HepG2 (cell line): ENCODE results near the gene REEP3. TPM values are rescaled to one million over a fixed set of nuclear protein-coding genes. Genes with fewer than 3 reads are reported as not detected.

Experiments used
- ATAC-seq: fragments of 200-7000 bp; cut with Tn5 transposase; 3 replicates; pipeline ENCODE4 v1.9.1; 2020; ENCODE audit warnings: mild to moderate bottlenecking, moderate library complexity
- BruUV-seq: library from RNA; stranded (reverse); fragments of 400-500 nt; replicated peaks from 2 replicates; lab custom pipeline; 2021; lab: Mats Ljungman, UMichigan
- CTCF ChIA-PET: fragments of 300-600 bp; formaldehyde crosslinking; extraction: SDS; loops from one replicate; lab custom pipeline; 2021; ENCODE audit warnings: low total read pairs, inconsistent platforms, low intra/inter-chr PET ratio; lab: Yijun Ruan, JAX
- POLR2A ChIA-PET: fragments of 350-600 bp; sonication (Branson Sonifier 250); formaldehyde crosslinking; loops from one replicate; lab custom pipeline; 2020; ENCODE audit warnings: antibody characterized with exemption, inconsistent platforms; lab: Yijun Ruan, JAX
- DNase-seq: peaks from one replicate; pipeline ENCODE4 v3.0.0-alpha.2; 2015; ENCODE audit warnings: low spot score
- FAIRE-seq: peaks from 3 replicates; lab custom pipeline; 2011; peaks lifted over from hg19 to GRCh38; lab: Jason Lieb, UNC
- H2AFZ ChIP-seq: one replicate; pipeline ENCODE4 v1.6.1; 2011; ENCODE audit warnings: low read length, inconsistent platforms
- H3K27ac ChIP-seq: fragments of 300-600 bp; 3 replicates; pipeline ENCODE4 v1.8.0; 2011; ENCODE audit warnings: mixed run types, mild to moderate bottlenecking, mixed read lengths, low read length, inconsistent platforms; ENCODE audit not compliant: insufficient read depth; ENCODE audit errors: extremely low read length
- H3K27me3 ChIP-seq, 2 experiments: fragments of 200-600 bp in 1 of 2; 2 replicates in 1 of 2; 3 replicates in 1 of 2; pipeline versions ENCODE4 v1.6.0 to v1.8.0; 2011; ENCODE audit warnings: low read length in 2 of 2, mild to moderate bottlenecking in 2 of 2, moderate library complexity in 2 of 2, inconsistent platforms in 1 of 2; ENCODE audit not compliant: insufficient read depth in 2 of 2, control insufficient read depth in 1 of 2
- H3K36me3 ChIP-seq, 2 experiments: fragments of 200-600 bp in 1 of 2; replicated peaks in 1 of 2; 2 replicates in 1 of 2; 3 replicates in 1 of 2; pipeline versions ENCODE4 v1.5.1 to v1.8.0; 2011; ENCODE audit warnings: low read length in 2 of 2, inconsistent platforms in 1 of 2; ENCODE audit not compliant: insufficient read depth in 2 of 2, control insufficient read depth in 1 of 2
- H3K4me1 ChIP-seq: 2 replicates; pipeline ENCODE4 v1.5.1; 2012; ENCODE audit warnings: low read length, inconsistent platforms; ENCODE audit not compliant: insufficient read depth
- H3K4me2 ChIP-seq: 2 replicates; pipeline ENCODE4 v1.6.0; 2011; ENCODE audit warnings: low read depth, low read length, inconsistent platforms
- H3K4me3 ChIP-seq, 3 experiments: fragments of 200-600 bp in 1 of 3; sonication (generic), shearing (Covaris generic) in 1 of 3; replicated peaks in 1 of 3; 2 replicates each; pipeline ENCODE4 v1.5.1; 2011 to 2016; ENCODE audit warnings: low read length in 3 of 3, inconsistent platforms in 2 of 3, low read depth in 2 of 3, mild to moderate bottlenecking in 2 of 3, control low read depth in 1 of 3, mixed read lengths in 1 of 3; ENCODE audit not compliant: insufficient read depth in 1 of 3
- H3K79me2 ChIP-seq: one replicate; pipeline ENCODE4 v1.6.1; 2011; ENCODE audit warnings: low read length, inconsistent platforms; ENCODE audit not compliant: insufficient read depth
- H3K9ac ChIP-seq: 2 replicates; pipeline ENCODE4 v1.6.0; 2011; ENCODE audit warnings: mild to moderate bottlenecking, low read depth, low read length, inconsistent platforms; ENCODE audit not compliant: insufficient read depth
- H3K9me3 ChIP-seq: 2 replicates; pipeline ENCODE4 v1.5.1; 2012; ENCODE audit warnings: mild to moderate bottlenecking, low read length
- H4K20me1 ChIP-seq: 2 replicates; pipeline ENCODE4 v1.6.0; 2011; ENCODE audit warnings: inconsistent platforms, mild to moderate bottlenecking, low read length, moderate library complexity; ENCODE audit not compliant: insufficient read depth
- AHR ChIP-seq: IDR thresholded peaks from 2 replicates; pipeline ENCODE4 v1.6.1; 2018; ENCODE audit warnings: missing genetic modification reagents, missing compliant biosample characterization
- CSRNP1 ChIP-seq: sonication (generic); formaldehyde crosslinking; IDR thresholded peaks from 2 replicates; pipeline ENCODE4 v1.8.1; 2023; ENCODE audit warnings: mild to moderate bottlenecking, missing genetic modification reagents
- RFX3 ChIP-seq: IDR thresholded peaks from 2 replicates; pipeline ENCODE4 v1.6.1; 2016; ENCODE audit warnings: missing biosample characterization, missing genetic modification reagents
- TFAP4 ChIP-seq: sonication (generic); IDR thresholded peaks from 2 replicates; pipeline ENCODE4 v1.6.1; 2016; ENCODE audit warnings: low read depth, borderline replicate concordance
- XBP1 ChIP-seq: sonication (generic); formaldehyde crosslinking; IDR thresholded peaks from 2 replicates; pipeline ENCODE4 v1.5.0; 2020; ENCODE audit warnings: missing genetic modification reagents
- ZEB1 ChIP-seq: IDR thresholded peaks from 2 replicates; pipeline ENCODE4 v1.6.1; 2012; ENCODE audit warnings: mild to moderate bottlenecking, low read depth, inconsistent platforms; ENCODE audit not compliant: insufficient replicate concordance
- ZNF720 ChIP-seq: sonication (generic); formaldehyde crosslinking; IDR thresholded peaks from 2 replicates; pipeline ENCODE4 v1.4.0; 2020; ENCODE audit warnings: missing genetic modification reagents
- WGBS: methylation state at CpG from one replicate; pipeline ENCODE4 v1.1.6; 2017; ENCODE audit warnings: low lambda C conversion rate; 5-methylcytosine and 5-hydroxymethylcytosine counted together
- in situ Hi-C: cut with HindIII; loops from 2 replicates; pipeline ENCODE4 v1.10.0; 2017; ENCODE audit warnings: low pct_unique_long_range_greater_than_20kb; ENCODE audit not compliant: extremely low pct_ligation_motif_present
- intact Hi-C: fragments of 100-400 bp; cut with micrococcal nuclease; formaldehyde crosslinking; loops from one replicate; pipeline ENCODE4 v1.10.0; 2022; ENCODE audit not compliant: unreplicated experiment
- polyA plus RNA-seq, 8 experiments: library from polyadenylated mRNA; depleted of rRNA in 3 of 8; stranded (reverse) in 7 of 8; unstranded in 1 of 8; fragments of >200 nt; fragmentation: Illumina TruSeq in 4 of 8; extraction: Trizol in 4 of 8; gene quantifications; 2 replicates each; pipeline versions ENCODE4 v1.2.1 to v1.2.3, GENCODE V29; 2011 to 2016; ENCODE audit warnings: low read depth in 4 of 8, missing spikeins in 1 of 8, mixed read lengths in 1 of 8; ENCODE audit not compliant: insufficient read depth in 1 of 8
- total RNA-seq, 5 experiments: library from RNA; depleted of rRNA; stranded (reverse); fragments of >200 nt; fragmentation: Illumina TruSeq; extraction: Trizol; gene quantifications; 2 replicates each; pipeline ENCODE4 v1.2.3, GENCODE V29; 2016; ENCODE audit warnings: low read depth in 1 of 5
- TF ChIP-seq, protein P1 (sequence below): sonication (generic); formaldehyde crosslinking; IDR thresholded peaks from 2 replicates; pipeline ENCODE4 v1.4.0; 2020; ENCODE audit warnings: missing genetic modification reagents, borderline replicate concordance
- TF ChIP-seq, protein P2 (sequence below): IDR thresholded peaks from 2 replicates; pipeline ENCODE4 v1.6.1; 2012; ENCODE audit warnings: inconsistent platforms

REEP3 gene
- total and polyA plus RNA-seq, 2 of the 13 experiments (the other 11 are each of a cell fraction or from before 2014, with no cell fraction given), result 7.1 to 31.4 TPM

DNA sequence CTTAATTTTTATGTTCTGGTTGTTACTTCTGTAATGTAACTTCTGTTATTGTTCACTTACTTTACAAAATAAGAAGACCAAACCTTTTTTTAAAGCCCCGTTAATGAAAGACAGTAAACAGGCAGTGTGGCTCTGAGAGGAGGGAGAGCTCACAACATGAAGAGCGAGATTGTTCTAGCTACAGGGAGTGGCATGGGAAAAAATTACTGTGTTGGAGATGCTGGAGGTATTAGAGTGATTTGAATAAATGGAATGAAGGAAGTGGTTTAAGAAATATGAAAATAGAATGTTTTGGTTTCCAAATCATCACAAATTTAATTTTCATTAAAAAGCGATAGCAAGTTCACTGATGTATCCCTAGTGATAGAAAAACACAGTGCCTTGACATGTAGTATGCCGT, 31.8 kb downstream of the REEP3 start:
- H3K4me3 ChIP-seq, result no peak overlapping the region
- no peak overlapping the region for H3K27ac ChIP-seq
- POLR2A ChIA-PET, result no interaction called here
- no TSS peak for BruUV-seq
- CTCF ChIA-PET, result no interaction called here
- H3K79me2 ChIP-seq, result peaks cover 4% of the 10 kb centered on the region
- no peaks in the 10 kb centered on the region for H4K20me1 ChIP-seq
- ATAC-seq (no peak), DNase-seq (no peak), FAIRE-seq (no peak)
- H3K4me1 ChIP-seq, result peaks cover 27% of the 10 kb centered on the region
- no peak overlapping the region for H3K4me2 ChIP-seq
- in situ Hi-C loops, result no loop called here
- intact Hi-C loops, result no loop called here
- no peaks in the 10 kb centered on the region for H3K9me3 ChIP-seq
- 98% methylated on average over 4 of the region's 4 CpGs for WGBS
- TF ChIP-seq, protein P1, sequence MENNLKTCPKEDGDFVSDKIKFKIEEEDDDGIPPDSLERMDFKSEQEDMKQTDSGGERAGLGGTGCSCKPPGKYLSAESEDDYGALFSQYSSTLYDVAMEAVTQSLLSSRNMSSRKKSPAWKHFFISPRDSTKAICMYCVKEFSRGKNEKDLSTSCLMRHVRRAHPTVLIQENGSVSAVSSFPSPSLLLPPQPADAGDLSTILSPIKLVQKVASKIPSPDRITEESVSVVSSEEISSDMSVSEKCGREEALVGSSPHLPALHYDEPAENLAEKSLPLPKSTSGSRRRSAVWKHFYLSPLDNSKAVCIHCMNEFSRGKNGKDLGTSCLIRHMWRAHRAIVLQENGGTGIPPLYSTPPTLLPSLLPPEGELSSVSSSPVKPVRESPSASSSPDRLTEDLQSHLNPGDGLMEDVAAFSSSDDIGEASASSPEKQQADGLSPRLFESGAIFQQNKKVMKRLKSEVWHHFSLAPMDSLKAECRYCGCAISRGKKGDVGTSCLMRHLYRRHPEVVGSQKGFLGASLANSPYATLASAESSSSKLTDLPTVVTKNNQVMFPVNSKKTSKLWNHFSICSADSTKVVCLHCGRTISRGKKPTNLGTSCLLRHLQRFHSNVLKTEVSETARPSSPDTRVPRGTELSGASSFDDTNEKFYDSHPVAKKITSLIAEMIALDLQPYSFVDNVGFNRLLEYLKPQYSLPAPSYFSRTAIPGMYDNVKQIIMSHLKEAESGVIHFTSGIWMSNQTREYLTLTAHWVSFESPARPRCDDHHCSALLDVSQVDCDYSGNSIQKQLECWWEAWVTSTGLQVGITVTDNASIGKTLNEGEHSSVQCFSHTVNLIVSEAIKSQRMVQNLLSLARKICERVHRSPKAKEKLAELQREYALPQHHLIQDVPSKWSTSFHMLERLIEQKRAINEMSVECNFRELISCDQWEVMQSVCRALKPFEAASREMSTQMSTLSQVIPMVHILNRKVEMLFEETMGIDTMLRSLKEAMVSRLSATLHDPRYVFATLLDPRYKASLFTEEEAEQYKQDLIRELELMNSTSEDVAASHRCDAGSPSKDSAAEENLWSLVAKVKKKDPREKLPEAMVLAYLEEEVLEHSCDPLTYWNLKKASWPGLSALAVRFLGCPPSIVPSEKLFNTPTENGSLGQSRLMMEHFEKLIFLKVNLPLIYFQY (CRISPR knock-in tag), result no peak
- TF ChIP-seq RFX3 (CRISPR knock-in tag) (no peak), XBP1 (no peak), ZNF720 (CRISPR knock-in tag) (no peak), TFAP4 (no peak), AHR (CRISPR knock-in tag) (no peak), ZEB1 (no peak), CSRNP1 (CRISPR knock-in tag) (no peak)
- TF ChIP-seq, protein P2, sequence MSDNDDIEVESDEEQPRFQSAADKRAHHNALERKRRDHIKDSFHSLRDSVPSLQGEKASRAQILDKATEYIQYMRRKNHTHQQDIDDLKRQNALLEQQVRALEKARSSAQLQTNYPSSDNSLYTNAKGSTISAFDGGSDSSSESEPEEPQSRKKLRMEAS, result no peak
- no peaks in the 10 kb centered on the region for H3K36me3 ChIP-seq
- H3K27me3 ChIP-seq, result no peaks in the 10 kb centered on the region
- no peak overlapping the region for H2AFZ ChIP-seq
- no peak overlapping the region for H3K9ac ChIP-seq
